TTC549 (cell line): ENCODE measurements around the gene GPRC6A.
"Not testable (repeated sequence)": the region's sequence is repeated elsewhere in the genome, so short reads cannot be mapped to it uniquely, and the experiment has no call there.

ENCODE experiments used
- FAIRE-seq: peaks from 2 replicates; lab custom pipeline; 2012; peaks lifted over from hg19 to GRCh38; lab: Jason Lieb, UNC

GPRC6A gene, protein sequence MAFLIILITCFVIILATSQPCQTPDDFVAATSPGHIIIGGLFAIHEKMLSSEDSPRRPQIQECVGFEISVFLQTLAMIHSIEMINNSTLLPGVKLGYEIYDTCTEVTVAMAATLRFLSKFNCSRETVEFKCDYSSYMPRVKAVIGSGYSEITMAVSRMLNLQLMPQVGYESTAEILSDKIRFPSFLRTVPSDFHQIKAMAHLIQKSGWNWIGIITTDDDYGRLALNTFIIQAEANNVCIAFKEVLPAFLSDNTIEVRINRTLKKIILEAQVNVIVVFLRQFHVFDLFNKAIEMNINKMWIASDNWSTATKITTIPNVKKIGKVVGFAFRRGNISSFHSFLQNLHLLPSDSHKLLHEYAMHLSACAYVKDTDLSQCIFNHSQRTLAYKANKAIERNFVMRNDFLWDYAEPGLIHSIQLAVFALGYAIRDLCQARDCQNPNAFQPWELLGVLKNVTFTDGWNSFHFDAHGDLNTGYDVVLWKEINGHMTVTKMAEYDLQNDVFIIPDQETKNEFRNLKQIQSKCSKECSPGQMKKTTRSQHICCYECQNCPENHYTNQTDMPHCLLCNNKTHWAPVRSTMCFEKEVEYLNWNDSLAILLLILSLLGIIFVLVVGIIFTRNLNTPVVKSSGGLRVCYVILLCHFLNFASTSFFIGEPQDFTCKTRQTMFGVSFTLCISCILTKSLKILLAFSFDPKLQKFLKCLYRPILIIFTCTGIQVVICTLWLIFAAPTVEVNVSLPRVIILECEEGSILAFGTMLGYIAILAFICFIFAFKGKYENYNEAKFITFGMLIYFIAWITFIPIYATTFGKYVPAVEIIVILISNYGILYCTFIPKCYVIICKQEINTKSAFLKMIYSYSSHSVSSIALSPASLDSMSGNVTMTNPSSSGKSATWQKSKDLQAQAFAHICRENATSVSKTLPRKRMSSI

DNA sequence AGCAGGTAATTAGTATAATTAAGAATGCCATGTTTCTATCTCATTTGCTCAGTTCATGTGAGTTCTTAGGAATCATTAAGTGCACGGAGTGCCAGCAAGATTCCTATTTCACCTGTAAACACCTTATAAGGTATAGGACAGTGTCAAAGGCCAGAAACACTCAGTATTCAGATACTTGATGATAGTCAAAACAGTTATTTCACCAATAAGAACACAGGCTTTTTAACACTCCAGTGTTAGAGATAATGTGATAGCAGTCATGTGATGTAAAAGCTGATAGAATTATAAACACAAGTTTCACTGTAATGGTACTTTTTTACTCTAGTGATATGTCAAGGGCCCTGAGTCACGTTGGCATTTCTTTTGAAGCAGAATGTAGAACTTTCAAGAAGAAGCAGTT lies at the start of gene GPRC6A:
Gene GPRC6A, minus strand, starts transcription at position 101 of the 400 bp plus-strand sequence. Its CDS starts 70 bp downstream, at position 31.
- no peak for FAIRE-seq

DNA sequence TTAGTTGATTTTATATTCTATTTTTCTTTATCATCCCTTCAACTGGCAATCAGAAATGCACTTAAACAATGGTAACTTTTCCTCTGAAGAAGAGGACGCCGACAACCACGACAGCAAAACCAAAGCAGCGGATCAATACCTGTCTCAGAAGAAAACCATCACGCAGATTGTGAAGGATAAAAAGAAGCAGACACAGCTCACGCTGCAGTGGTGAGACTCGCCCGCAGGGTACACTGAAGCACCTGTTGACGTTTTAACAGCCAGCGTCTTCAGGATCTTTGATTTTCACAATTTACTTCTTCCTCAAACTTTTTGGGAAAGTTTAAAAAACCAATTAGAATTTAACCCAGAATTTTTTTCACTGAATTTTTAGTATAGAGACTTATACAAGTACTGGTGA lies 48.9 kb upstream of the GPRC6A start:
- no peak for FAIRE-seq

DNA sequence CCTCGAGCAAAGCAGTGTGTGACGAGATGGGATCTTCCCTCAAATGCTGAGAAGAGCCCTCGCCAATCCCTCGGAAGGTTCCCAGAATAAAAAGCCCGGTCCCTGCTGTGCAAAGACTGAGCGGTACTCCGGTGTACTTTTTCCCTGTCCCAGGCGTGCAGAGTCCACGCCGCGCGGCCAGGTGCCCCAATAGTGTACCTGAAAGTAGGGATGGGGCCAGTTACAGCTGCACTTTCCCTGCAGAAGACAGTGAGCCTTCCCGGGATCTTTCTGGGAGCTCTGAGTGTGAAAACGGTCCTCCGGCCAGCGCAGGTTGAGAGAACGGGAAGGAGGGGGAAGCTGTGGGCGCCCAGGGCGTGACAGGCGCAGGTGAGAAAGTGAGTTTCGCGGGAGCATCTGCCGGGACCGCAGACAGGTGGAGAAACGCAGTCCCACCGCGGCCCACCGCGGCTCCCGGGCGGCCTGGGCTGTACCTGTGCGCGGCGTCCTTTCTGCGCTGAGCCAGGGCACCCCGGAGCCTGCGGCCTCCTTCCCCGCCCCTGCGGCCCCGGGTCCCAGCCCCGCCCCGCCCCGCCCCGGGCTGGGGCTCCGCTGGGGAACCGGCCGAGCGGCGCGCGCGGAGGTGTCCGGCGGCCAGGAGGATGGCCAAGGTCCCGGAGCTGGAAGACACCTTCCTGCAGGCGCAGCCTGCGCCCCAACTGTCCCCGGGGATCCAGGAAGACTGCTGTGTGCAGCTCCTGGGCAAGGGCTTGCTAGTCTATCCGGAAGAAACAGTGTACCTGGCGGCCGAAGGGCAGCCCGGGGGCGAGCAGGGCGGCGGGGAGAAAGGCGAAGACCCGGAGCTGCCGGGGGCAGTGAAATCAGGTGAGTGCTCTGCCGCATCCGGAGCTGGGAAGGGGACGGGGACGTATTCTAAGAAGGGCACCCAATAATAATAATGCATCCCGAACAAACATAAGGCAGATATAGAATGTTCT lies 48.0 kb upstream of the GPRC6A start, which contains the start of gene RFX6:
Gene RFX6, plus strand, starts transcription at position 608 of the 977 bp plus-strand sequence. Its CDS starts 34 bp downstream, at position 642.
- no peak for FAIRE-seq

DNA sequence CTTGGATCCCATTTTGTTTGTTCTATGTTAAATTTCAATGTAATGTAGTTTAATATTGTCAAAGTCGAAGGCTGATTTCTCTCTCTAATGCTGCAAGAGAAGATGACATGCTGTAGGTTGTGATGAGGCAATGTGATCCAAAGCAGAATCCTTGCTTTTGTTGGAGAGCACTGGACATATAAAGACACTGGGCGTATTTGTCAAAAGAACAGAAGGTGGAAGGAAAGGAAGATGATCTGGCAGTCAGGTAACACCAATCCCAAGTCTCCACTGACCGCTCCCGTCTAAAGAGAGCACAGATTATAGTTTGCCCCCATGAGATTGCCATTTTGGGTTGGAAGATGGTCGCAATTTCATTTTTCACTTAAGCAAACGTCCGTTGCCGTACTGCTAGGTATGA lies 47.2 kb upstream of the GPRC6A start:
- FAIRE-seq, result no peak

DNA sequence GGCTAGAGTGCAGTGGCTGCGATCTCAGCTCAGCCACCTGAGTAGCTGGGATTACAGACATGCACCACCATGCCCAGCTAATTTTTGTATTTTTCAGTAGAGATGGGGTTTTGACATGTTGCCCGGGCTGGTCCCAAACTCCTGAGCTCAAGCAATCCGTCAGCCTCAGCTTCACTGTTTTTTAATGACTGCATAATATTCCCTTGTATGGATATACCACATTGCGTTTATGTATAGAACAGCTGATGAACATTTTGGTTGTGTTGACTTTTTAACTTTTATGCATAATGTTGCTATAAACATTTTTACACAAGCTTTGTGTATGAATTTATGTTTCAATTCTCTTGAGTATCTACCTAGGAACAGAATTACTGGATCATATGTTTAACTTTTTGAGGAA lies 43.9 kb upstream of the GPRC6A start:
- FAIRE-seq, result no peak

DNA sequence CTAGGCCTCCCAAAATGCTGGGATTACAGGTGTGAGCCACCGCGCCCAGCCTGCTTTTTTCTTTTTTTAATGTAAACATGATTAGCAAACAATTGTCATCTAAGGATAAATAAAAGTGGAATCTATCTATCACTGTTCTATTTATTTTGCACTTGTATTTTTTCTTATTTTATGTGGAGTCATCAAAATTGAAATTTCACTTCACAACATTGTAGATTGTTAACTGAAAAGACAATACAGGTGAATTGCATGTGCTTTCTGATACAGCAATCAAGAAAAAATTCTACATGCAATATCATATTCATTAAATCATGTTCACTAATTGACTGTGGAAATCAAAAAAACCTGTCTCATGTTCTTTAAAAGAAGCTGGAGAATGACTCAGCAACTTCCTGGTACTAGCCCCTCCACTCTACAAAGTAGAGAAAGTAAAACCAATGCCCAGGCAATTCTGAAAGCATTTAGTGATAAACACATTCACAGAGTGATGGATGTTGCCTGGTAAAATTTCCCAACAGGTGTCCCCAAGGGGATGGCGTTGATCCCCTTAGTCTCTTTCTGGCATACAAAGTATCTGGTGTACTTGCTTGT lies 37.5 kb upstream of the GPRC6A start:
- no peak for FAIRE-seq

DNA sequence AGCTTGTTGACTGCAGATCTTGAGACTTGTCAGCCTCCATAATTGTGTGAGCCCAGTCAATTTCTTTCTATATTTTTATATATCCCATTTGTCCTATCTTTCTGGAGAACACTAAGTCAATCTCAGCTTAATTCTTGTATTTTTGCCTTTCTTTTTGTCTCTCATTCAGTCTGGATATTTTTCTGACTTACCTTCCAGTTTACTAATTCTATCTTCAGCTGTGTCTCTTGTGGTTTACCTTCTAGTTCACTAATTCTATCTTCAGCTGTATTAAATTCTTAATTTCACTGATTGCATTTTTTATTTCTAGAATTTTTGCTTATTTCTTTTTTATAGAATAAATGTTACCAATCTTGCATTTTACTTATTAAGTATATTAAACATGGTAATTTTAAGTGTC lies 30.4 kb upstream of the GPRC6A start:
- no peak for FAIRE-seq

DNA sequence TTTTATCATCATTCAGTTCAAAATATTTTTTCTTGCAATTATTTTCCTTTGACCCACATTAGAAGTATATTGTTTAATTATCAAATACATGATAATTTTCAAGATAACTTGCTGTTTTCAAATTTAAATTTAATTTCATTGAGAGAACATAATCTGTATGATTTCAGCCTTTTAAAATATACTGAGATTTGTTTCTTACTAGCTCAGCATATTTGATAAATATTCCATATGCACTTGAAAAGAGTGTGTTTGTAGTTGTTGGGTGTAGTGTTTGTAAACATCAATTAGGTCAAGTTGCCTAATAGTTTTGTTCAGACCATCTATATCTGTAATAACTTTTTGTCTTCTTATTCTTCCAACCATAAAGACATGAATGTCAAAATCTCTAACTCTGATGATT lies 29.2 kb upstream of the GPRC6A start:
- FAIRE-seq, result no peak

DNA sequence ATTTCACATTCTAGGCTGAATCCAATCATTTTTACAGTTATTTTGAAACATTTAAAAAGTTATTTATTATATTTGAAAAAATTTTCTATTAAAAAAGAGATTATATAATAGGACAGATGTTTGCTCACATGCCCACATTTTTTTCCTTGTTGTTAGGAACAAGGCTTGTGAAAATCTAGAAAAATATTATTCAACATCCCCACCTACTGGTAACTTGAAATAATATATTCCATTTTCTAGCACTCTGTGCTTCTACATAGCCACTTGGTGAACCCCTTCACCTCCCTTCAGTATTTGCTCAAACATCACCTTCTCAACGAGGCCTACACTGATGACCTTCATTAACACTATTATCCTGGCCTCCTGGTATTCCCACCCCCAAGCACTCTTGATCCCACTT lies 18.3 kb upstream of the GPRC6A start:
- peak; percentile 90 for FAIRE-seq

DNA sequence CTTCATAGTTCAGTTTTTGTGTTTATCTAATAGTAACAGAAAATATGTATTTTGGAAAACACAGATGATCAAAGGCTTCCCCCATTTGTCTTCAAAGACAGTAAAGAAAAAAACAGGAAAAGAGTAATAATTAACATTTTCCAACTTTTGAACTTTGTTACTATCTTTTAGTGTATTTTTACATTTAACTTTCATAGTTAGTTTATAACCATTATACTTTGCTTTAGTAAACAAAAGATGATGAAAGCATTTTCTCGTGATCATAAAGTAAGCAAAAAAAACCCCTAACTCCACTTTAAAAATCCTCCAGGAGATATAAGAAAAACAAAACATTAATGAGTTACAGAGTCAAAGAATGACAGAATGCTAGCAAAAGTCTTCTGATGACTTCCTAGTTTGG lies 13.6 kb upstream of the GPRC6A start:
- no peak for FAIRE-seq

DNA sequence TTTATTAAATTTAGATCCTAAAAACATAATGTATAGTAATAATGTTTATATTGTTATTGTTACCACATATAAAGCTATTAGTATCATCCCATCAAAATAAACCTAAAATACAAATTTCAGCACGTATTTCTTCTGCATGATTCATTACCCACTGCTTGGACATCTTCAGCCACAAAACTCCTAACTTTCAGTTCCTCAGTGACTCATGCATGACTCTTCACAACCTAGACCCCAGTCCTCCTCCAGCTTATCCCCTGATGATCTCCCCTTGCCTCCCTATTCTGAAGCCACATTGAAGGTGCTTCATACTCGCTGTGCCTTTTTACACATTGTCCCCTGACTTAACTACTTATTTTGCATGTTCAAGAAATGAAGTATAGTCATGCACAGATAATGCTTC lies 11.2 kb upstream of the GPRC6A start:
- FAIRE-seq, result no peak

DNA sequence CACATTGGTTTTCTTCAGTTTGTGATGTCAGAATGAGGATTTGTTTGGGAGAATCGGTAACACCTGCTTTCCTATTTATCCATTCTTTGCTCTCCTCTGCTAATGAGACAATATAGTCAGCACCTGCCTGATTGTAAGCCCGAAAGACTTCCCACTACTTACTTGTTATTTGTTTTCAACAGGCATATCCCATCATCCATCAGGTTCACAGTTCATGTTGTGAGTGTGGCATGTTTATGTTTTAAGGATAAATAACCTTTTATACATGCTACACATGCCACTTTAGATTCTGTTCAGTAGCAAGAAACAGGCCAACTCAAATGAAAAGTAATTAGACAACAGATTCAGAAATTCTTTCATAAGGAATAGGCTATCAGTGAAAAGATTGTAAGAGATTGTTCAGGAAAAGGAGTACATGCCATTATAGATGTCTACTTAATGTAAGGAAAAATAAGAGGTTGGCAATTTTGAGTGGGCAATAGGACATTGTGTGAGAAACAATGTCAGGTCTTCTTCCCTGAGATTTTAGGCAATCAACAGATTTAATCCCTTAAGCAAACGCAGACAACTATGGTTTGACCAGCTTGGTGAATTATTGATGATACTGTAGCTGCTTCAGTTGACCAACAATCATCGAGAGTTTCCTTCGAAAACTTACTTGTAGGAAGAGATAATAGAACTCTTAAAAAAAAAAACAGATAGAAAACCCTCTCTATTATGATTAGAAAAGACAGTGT lies 7.9 kb upstream of the GPRC6A start:
- FAIRE-seq, result no peak

DNA sequence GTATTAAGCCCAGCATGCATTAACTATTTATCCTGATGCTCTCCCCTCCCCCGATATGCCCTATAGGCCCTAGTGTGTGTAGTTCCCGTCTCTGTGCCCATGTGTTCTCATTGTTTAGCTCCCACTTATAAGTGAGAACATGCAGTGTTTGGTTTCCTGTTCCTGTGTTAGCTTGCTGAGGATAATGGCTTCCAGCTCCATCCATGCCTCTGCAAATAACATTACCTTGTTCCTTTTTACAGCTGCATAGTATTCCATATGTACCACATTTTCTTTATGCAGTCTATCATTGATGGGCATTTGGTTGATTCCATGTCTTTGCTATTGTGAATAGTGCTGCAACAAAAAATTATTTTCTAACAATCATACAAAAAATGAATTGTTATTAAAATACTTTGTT lies 5.6 kb upstream of the GPRC6A start:
- not testable (repeated sequence) for FAIRE-seq

DNA sequence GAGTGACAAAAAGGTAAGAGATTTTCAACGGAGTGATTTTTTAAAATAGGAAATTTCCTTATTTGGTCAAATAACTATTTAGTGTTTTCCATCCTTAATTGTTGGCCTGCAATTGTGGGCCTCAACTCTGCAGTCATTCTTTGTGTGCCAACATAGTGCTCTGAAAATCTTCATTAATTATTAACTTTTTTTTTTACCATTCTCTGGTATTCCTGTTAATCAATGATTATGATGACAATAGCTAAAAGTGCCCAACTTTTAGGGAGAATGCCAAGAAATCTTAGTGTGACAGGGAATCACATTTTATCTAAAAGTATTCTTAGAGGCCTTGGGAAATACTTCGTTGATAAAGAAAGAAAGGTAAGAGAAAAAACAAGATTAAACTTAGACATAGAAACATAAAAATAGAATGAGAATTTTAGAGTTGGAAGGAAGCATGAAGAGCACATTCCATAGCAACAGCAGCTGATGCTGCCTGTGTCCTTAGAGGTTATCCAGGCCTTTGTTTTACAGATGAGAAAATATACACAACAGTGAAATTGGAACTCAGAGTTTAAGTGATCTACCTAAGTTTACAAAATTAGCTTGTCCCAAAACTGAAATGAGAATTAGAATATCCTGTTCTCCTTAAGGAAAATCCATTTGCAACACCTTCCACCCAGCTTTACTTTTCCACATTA lies 1.2 kb downstream of the GPRC6A start:
- no peak for FAIRE-seq

DNA sequence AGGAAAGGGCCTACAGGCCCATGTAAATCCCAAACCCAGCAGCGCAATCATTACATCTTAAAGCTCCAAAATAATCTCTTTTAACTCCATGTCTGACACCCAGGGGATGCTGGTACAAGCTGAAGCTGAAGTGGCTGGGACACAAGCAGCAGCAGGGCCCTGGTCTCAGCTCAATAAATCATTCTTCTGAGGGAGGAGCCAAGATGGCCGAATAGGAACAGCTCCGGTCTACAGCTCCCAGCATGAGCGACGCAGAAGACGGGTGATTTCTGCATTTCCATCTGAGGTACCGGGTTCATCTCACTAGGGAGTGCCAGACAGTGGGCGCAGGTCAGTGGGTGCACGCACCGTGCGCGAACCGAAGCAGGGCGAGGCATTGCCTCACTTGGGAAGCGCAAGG lies 12.5 kb downstream of the GPRC6A start:
- not testable (repeated sequence) for FAIRE-seq

DNA sequence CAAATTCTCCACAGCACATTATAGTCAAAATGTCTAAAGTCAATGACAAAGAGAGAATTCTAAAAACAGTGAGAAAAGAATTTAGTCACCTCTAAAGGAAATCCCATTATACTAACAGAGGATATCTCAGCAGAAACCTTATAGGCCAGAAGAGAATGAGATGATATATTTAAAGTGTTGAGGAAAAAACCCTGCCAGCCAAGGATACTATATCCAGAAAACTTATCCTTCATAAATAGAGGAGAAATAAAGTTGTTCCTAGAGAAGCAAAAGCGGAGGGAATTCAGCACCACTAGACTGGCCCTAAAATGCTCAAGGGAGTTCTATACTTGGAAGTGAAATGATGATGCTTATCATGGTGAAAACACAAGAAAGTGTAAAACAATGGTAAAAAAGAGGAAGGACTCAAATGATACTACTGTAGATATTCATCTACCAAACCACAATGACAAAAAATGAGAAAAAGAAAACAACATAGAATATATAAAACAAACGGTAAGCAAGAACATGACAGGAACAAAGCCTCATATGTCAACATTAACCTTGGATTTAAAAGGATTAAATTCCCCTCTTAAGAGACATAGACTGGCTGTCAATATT lies 16.7 kb downstream of the GPRC6A start:
- no peak for FAIRE-seq

DNA sequence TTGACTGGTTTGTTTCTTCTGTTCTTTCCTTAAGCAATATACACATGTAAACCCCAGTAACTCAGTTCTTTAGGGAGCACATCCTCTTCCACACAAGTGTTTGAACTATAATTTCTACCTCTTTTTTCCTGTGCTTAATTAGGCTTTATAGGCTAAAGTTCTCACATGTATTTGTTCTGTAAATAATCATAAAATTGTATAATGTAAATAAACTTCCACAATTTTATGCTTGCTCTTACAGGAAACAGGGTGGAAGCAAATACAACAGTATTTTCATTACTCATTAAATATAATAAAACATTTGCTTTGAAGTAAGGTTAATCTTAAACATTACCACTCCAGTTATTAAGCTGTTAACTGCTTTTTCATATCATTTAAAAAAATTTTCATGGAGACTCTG lies 26.9 kb downstream of the GPRC6A start:
- no peak for FAIRE-seq

DNA sequence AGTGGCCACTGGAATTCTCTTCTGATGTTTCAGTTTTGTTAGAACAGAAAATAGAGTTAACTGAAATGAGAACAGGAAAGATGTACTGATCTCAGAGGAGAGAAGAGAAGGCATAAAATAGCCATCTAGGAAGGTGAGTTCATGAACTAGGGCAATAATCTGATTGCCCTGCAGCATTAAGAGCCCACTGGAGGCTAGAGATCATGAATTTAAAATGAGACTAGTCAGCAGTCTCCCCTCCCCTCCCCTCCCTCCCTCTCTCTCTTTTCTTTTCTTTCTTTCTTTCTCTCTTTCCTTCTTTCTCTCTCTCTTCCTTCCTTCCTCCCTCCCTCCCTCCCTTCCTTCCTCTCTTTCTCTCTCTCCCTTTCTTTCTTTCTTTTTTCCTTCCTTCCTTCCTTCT lies 28.9 kb downstream of the GPRC6A start:
- FAIRE-seq, result no peak

DNA sequence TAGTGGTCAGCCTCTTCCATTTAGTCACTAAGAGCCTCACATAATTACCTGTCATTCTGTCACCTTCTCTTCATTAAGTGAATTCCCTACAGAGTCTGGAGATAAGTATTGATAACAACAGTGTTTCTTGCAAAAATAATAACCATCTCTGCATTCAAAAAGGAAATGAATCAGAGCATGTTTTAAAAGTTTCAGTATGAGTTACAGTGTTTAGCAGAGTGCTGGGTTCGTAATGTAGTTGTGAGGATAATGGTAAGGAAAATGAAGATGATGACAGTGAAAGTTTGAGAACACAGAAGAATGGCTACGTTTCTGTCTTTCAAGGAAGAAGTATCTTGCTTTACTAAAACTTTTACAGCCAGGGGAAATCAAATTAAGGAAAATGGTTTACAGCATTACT lies 31.3 kb downstream of the GPRC6A start:
- FAIRE-seq, result no peak

DNA sequence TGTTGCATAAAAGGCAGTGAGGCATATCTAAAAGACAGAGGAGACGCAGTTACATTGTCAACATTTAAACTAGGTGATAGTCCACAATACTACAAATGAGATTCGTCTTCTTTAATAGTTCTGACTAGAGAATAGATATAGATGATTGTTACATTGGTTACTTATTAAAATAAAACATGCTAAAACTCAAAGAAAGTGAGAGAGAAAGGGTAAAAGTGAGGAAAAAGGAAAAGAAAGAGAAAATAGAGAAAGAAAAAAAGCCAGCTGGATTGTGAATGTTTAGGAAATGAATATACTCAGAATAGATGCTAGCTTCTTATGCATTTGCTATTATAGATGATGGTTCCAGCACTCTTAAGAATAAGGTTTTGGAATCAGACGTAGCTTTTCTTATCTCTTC lies 35.7 kb downstream of the GPRC6A start:
- no peak for FAIRE-seq
